Testis (tissue), 5 donors: Measurements from ENCODE around the gene FOXN3. TPM values are rescaled to one million over a fixed set of nuclear protein-coding genes. Genes with fewer than 3 reads are reported as not detected.
A peak's percentile ranks its signal among the peaks of the same experiment; 100 is the strongest.

Experiments
- DNase-seq: peaks from one replicate; pipeline ENCODE4 v3.0.0-alpha.2; 2019
- H3K27ac ChIP-seq, 2 donors: fragments of 200-600 bp; sonication (generic); one replicate each; pipeline ENCODE4 v1.5.1; 2019
- H3K27me3 ChIP-seq: fragments of 200-600 bp; sonication (generic); one replicate; pipeline ENCODE4 v1.5.1; 2019
- H3K36me3 ChIP-seq: fragments of 200-600 bp; sonication (generic); one replicate; pipeline ENCODE4 v1.5.1; 2017; ENCODE audit warnings: low read depth; ENCODE audit errors: missing control alignments
- H3K4me1 ChIP-seq: fragments of 200-600 bp; sonication (generic); one replicate; pipeline ENCODE4 v1.5.1; 2019
- H3K4me3 ChIP-seq, 2 donors: fragments of 200-600 bp; sonication (generic); one replicate each; pipeline ENCODE4 v1.5.1; 2017 to 2019
- H3K9me3 ChIP-seq: fragments of 200-600 bp; sonication (generic); one replicate; pipeline ENCODE4 v1.5.1; 2017
- CTCF ChIP-seq, 3 experiments: fragments of 450-650 bp in 2 of 3; fragments of 200-600 bp in 1 of 3; sonication (generic) in 1 of 3; IDR thresholded peaks; one replicate each; pipeline ENCODE4 v1.5.1; 2016 to 2019; ENCODE audit warnings: antibody characterized with exemption in 3 of 3, mild to moderate bottlenecking in 2 of 3, moderate library complexity in 1 of 3
- POLR2A ChIP-seq: fragments of 450-650 bp; IDR thresholded peaks from one replicate; pipeline ENCODE4 v1.6.1; 2017; ENCODE audit warnings: antibody characterized with exemption, mild to moderate bottlenecking, moderate library complexity
- WGBS, 2 donors: methylation state at CpG; one replicate each; pipeline ENCODE4 v1.1.5; 2018; 5-methylcytosine and 5-hydroxymethylcytosine counted together
- intact Hi-C: fragments of 100-400 bp; cut with DNase I; formaldehyde crosslinking; loops from one replicate; pipeline ENCODE4 v1.15.1; 2023; ENCODE audit warnings: low total_unique reads
- long read RNA-seq, 2 donors: transcript quantifications; one replicate each; lab custom pipeline, GENCODE V29; 2026
- polyA plus RNA-seq: library from polyadenylated mRNA; stranded (reverse); fragments of 350-450 nt; fragmentation: Illumina TruSeq; extraction: RNeasy Lipid Tissue Mini Kit (QIAGEN cat#74804); gene quantifications from one replicate; pipeline ENCODE4 v1.2.3, GENCODE V29; 2014; ENCODE audit warnings: low read depth, low replicate concordance; ENCODE audit not compliant: insufficient read depth
- total RNA-seq, 2 donors: library from RNA; depleted of rRNA; stranded (reverse); fragments of >200 nt; gene quantifications; one replicate each; pipeline ENCODE4 v1.2.3, GENCODE V29; 2016

FOXN3 gene
- total RNA-seq (100 to 1,000 TPM; 100 to 103 TPM), polyA plus RNA-seq (40.7 TPM)
- long read RNA-seq, donor 1, transcript FOXN3-214 (6 exons, 2,692 nt): major isoform, 6 of 13 reads
- long read RNA-seq, donor 1, partial matches to known transcripts: 0 of 13 reads
- long read RNA-seq, donor 1, other reads (novel, unspliced or antisense): 0 of 13 reads
- long read RNA-seq, donor 2, transcript FOXN3-214 (6 exons, 2,692 nt): major isoform, 5 of 9 reads
- long read RNA-seq, donor 2, partial matches to known transcripts: 0 of 9 reads
- long read RNA-seq, donor 2, other reads (novel, unspliced or antisense): 0 of 9 reads

GRCh38 chr14:89417091-89417464 is at the start of gene FOXN3:
TSS of gene FOXN3 (minus strand) at chr14:89417233. CDS start at chr14:89412476, 4,757 bp downstream.
- H3K9me3 ChIP-seq: no peaks in the 10 kb centered on the region
- no peaks in the 10 kb centered on the region for H3K36me3 ChIP-seq
- no peaks in the 10 kb centered on the region for H3K27me3 ChIP-seq
- intact Hi-C loops: no loop called here
- peak within 1 kb of the TSS; percentile 89 to 90 for H3K4me3 ChIP-seq
- peak within 1 kb of the TSS; percentile 92 to 96 for H3K27ac ChIP-seq
- 0 to 1% methylated on average over 18 to 41 of the region's 54 CpGs for WGBS, 2 donors
- peak; percentile 92 for DNase-seq
- H3K4me1 ChIP-seq: peaks cover 22% of the 10 kb centered on the region
- no peak for TF ChIP-seq CTCF (IDR thresholded peaks at IDR 0.05)
- TF ChIP-seq POLR2A: no peak

GRCh38 chr14:89466484-89466883 is 49.5 kb upstream of the FOXN3 start:
- Histone ChIP-seq H3K27me3 (no peaks in the 10 kb centered on the region), H3K27ac (no peak overlapping the region), H3K4me3 (no peak overlapping the region), H3K4me1 (peaks cover 3% of the 10 kb centered on the region), H3K36me3 (no peaks in the 10 kb centered on the region), H3K9me3 (no peaks in the 10 kb centered on the region)
- intact Hi-C loops: no loop called here
- no peak for TF ChIP-seq CTCF (IDR thresholded peaks at IDR 0.05)
- no peak for TF ChIP-seq POLR2A
- DNase-seq: no peak
- 78 to 92% methylated on average over 5 of the region's 5 CpGs for WGBS, 2 donors

- 69 to 71% methylated on average over 5 of the region's 5 CpGs for WGBS, 2 donors
- no peak overlapping the region for H3K27ac ChIP-seq
- no peaks in the 10 kb centered on the region for H3K9me3 ChIP-seq
- intact Hi-C loops: no loop called here
- H3K4me3 ChIP-seq: no peak overlapping the region
- H3K27me3 ChIP-seq: no peaks in the 10 kb centered on the region
- peaks cover 3% of the 10 kb centered on the region for H3K4me1 ChIP-seq
- no peak for DNase-seq
- H3K36me3 ChIP-seq: no peaks in the 10 kb centered on the region
- no peak for TF ChIP-seq CTCF (IDR thresholded peaks at IDR 0.05)
- no peak for TF ChIP-seq POLR2A
These were observed 48.8 kb upstream of the FOXN3 start for GRCh38 chr14:89465876-89466275.

- Histone ChIP-seq H3K27ac (no peak overlapping the region), H3K27me3 (no peaks in the 10 kb centered on the region), H3K9me3 (no peaks in the 10 kb centered on the region), H3K4me3 (no peak overlapping the region), H3K36me3 (no peaks in the 10 kb centered on the region), H3K4me1 (peaks cover 11% of the 10 kb centered on the region)
- intact Hi-C loops: no loop called here
- 80 to 97% methylated on average over 3 of the region's 3 CpGs for WGBS, 2 donors
- no peak for DNase-seq
- TF ChIP-seq CTCF (IDR thresholded peaks at IDR 0.05) (no peak), POLR2A (no peak)
These were observed 44.2 kb upstream of the FOXN3 start for GRCh38 chr14:89461256-89461655.
